ENCODE data around the gene ACACA. TPM values are rescaled to one million over a fixed set of nuclear protein-coding genes. Genes with fewer than 3 reads are reported as not detected.

ACACA gene
- total RNA-seq, 1 donor from 2014 or later: 101 TPM

DNA sequence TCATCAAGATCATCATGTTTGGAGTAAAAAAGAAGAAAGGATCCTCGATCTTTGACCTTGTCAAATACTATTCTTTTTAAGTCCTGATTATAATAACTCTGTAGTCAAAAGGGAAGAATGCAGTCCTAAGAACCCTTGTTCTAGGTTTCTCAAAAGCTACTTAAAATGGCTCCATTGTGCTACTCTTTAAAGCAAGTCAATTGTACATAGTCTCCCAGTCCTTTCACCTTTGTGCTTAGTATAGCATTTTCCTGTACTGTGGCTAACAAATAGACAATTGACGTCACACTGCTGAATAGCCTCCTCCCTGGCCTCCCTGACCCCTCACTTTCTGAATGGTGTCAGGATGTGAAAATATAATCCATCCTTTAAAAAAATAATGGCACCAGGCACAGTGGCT is 285.0 kb downstream of the ACACA start:
- H3K4me1 Mint-ChIP-seq (ENCODE audit: unreplicated experiment): peaks cover 32% of the 10 kb centered on the region
- no peak overlapping the region for H3K4me3 Mint-ChIP-seq
- TF ChIP-seq, protein P1, sequence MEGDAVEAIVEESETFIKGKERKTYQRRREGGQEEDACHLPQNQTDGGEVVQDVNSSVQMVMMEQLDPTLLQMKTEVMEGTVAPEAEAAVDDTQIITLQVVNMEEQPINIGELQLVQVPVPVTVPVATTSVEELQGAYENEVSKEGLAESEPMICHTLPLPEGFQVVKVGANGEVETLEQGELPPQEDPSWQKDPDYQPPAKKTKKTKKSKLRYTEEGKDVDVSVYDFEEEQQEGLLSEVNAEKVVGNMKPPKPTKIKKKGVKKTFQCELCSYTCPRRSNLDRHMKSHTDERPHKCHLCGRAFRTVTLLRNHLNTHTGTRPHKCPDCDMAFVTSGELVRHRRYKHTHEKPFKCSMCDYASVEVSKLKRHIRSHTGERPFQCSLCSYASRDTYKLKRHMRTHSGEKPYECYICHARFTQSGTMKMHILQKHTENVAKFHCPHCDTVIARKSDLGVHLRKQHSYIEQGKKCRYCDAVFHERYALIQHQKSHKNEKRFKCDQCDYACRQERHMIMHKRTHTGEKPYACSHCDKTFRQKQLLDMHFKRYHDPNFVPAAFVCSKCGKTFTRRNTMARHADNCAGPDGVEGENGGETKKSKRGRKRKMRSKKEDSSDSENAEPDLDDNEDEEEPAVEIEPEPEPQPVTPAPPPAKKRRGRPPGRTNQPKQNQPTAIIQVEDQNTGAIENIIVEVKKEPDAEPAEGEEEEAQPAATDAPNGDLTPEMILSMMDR (conservative IDR thresholded peaks at IDR 0.05): no peak
- H3K9me3 Mint-ChIP-seq: no peaks in the 10 kb centered on the region
- no peak for DNase-seq (ENCODE audit: extremely low spot score, unreplicated experiment)
- H3K27me3 Mint-ChIP-seq: no peaks in the 10 kb centered on the region
- H3K36me3 Mint-ChIP-seq: peaks cover 39% of the 10 kb centered on the region
- no peak overlapping the region for H3K27ac Mint-ChIP-seq

DNA sequence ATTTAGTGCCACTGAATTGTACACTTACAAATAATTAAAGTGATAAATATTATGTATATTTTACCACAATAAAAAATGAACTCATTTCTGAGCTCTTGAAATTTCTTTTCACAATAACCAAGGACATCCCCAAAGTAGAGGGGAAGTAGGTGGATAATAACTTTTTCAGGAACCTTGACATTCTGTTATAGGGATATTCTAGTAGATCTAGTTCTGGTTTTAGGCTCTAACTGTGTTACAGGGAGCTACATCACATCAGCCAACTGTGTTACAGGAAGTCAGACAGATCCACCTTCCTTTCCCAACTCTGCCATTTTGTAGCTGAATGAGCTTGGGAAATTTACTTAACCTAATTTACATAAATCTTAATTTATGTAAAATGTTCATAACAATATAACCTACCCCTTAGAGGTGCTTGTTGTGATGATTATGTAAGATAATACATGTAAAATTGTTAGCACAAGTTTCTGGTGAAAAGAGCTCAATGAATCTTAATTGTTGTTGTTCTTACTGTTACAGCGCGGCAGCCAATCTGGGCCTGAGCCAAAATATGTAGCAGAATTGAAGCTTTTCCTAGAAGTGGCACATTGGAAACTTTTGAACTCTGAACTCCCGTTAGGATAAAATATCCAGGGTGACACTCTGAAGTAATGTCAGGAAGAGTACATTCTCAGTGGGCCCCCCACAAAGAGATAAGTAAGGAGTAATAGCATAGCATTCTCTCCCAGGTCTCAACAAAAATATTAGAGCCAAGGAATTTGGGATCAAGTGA is 288.1 kb downstream of the ACACA start:
- H3K36me3 Mint-ChIP-seq: peaks cover 36% of the 10 kb centered on the region
- H3K9me3 Mint-ChIP-seq: no peaks in the 10 kb centered on the region
- TF ChIP-seq, protein P1 (conservative IDR thresholded peaks at IDR 0.05): no peak

DNA sequence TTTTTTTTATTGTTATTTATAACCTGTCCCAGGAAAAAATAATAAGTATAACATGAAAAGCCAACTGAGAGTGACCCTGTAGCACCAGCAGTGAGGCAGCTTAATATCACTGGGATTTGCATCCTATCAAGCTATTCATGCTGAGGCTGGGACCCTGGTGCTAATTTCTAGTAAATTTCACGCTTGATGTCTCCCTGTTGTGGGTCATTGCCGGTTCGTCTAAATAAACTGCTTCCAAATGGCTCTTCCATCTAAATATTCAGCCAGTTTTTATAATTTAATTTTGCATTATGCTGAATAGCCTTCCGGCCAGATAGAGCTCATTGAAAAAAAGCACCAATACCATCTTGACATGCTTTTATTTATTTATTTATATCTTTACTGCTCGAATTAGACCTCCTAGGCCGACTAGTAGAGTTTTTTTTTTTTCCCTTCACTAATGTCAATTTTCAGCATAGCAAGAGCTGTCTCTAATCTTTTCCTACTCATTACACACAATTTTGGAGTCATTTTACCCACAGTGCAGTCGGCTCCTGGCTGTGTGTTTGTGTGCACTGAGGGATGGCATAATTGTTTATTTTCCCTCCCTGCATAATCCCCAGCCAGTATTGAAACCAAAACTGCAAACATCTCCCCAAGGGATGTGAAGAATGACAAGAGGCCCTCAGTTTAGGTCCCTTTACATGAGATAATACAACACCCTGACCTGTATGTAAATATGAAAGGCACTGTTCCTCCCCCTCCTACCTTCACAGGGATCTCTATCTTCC is 289.1 kb downstream of the ACACA start:
- Mint-ChIP-seq H3K4me3 (no peak overlapping the region), H3K4me1 (ENCODE audit: unreplicated experiment) (peaks cover 23% of the 10 kb centered on the region), H3K27ac (no peak overlapping the region), H3K9me3 (no peaks in the 10 kb centered on the region), H3K36me3 (peaks cover 37% of the 10 kb centered on the region), H3K27me3 (no peaks in the 10 kb centered on the region)
- TF ChIP-seq, protein P1 (conservative IDR thresholded peaks at IDR 0.05): no peak
- DNase-seq (ENCODE audit: extremely low spot score, unreplicated experiment): no peak

More for the DNA sequence above, 288.1 kb downstream of the ACACA start:
- no peak for DNase-seq (ENCODE audit: extremely low spot score, unreplicated experiment)
- Mint-ChIP-seq H3K4me1 (ENCODE audit: unreplicated experiment) (peaks cover 23% of the 10 kb centered on the region), H3K4me3 (no peak overlapping the region), H3K27ac (no peak overlapping the region), H3K27me3 (no peaks in the 10 kb centered on the region)

DNA sequence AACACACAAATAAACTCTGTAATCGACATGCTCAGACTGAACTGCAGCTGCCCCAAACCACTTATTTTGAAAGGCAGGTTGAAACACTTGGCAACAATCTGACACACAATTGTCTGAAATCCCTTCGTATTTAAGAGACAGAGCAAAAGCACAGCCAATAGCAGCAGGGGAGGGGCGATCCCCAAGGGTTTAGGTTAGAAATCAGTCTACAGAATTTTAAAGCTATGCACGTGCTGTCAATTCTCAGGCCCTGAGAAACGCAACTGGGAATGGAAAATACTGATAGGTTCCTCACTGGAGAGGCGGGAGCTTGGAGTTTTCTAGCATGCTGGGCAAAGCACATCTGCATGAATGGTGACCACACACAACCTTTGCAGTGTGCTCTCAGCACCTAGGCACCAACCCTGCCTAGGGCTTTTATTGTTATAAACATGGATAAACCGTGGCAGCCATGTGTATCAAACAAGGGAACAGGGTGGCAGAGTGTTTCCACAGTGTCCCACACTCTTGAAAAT is 289.9 kb downstream of the ACACA start:
- H3K36me3 Mint-ChIP-seq: peaks cover 40% of the 10 kb centered on the region
- H3K27me3 Mint-ChIP-seq: no peaks in the 10 kb centered on the region
- H3K9me3 Mint-ChIP-seq: no peaks in the 10 kb centered on the region
- TF ChIP-seq, protein P1 (conservative IDR thresholded peaks at IDR 0.05): no peak
- no peak for DNase-seq (ENCODE audit: extremely low spot score, unreplicated experiment)
- H3K4me3 Mint-ChIP-seq: no peak overlapping the region
- H3K27ac Mint-ChIP-seq: no peak overlapping the region
- H3K4me1 Mint-ChIP-seq (ENCODE audit: unreplicated experiment): peaks cover 26% of the 10 kb centered on the region

DNA sequence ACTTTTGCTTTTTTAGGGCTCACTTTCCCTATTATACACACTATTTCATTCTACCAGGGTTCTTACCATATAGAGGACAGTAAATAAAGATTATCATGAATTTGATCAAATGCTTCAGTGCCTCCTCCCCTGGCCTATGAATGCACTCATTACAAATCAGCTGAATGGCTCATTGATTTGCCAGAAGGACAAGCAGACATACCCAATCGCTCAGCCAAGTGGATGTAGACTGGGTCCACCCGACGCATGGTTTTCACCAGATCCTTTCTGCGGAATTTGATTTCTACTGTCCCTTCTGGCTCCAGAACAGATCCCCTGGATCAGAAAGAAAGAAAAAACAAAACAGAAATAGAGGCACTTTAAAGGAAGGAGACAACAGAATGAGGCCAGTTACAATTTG is 295.3 kb downstream of the ACACA start:
- H3K4me3 Mint-ChIP-seq: no peak overlapping the region
- H3K36me3 Mint-ChIP-seq: peaks cover 25% of the 10 kb centered on the region
- no peaks in the 10 kb centered on the region for H3K27me3 Mint-ChIP-seq
- H3K4me1 Mint-ChIP-seq (ENCODE audit: unreplicated experiment): peaks cover 38% of the 10 kb centered on the region
- no peaks in the 10 kb centered on the region for H3K9me3 Mint-ChIP-seq
- TF ChIP-seq, protein P1 (conservative IDR thresholded peaks at IDR 0.05): no peak
- no peak overlapping the region for H3K27ac Mint-ChIP-seq
- DNase-seq (ENCODE audit: extremely low spot score, unreplicated experiment): no peak
